Neural cell (in vitro differentiated cells): ENCODE measurements around the gene ADGRB3.

ENCODE experiments used
- CTCF ChIP-seq: fragments of 450-650 bp; IDR thresholded peaks from 2 replicates; pipeline ENCODE4 v1.5.1; 2014; ENCODE audit warnings: antibody characterized with exemption, mild to moderate bottlenecking, moderate library complexity; ENCODE audit not compliant: poor library complexity, severe bottlenecking
- POLR2AphosphoS5 ChIP-seq: IDR thresholded peaks from 2 replicates; pipeline ENCODE4 v1.6.1; 2012

GRCh38 chr6:68951270-68951669, 316.2 kb downstream of the ADGRB3 start:
- TF ChIP-seq CTCF (no peak), POLR2AphosphoS5 (no peak)
